Epithelial cell of esophagus (primary cell): ENCODE data around the gene UBE2E1.

Experiments
- DNase-seq: peaks from one replicate; pipeline ENCODE4 v3.0.0; 2010; ENCODE audit warnings: low read depth
- H3K4me3 ChIP-seq: 2 replicates; pipeline ENCODE4 v1.5.1; 2011; ENCODE audit warnings: mild to moderate bottlenecking, low read length, control low read depth
- TF ChIP-seq, protein P1 (sequence below): IDR thresholded peaks from 2 replicates; pipeline ENCODE4 v1.5.1; 2011; ENCODE audit warnings: low read depth, mild to moderate bottlenecking, low read length, control low read depth, inconsistent platforms; ENCODE audit not compliant: insufficient read depth; ENCODE audit errors: missing control alignments

Gene UBE2E1

DNA sequence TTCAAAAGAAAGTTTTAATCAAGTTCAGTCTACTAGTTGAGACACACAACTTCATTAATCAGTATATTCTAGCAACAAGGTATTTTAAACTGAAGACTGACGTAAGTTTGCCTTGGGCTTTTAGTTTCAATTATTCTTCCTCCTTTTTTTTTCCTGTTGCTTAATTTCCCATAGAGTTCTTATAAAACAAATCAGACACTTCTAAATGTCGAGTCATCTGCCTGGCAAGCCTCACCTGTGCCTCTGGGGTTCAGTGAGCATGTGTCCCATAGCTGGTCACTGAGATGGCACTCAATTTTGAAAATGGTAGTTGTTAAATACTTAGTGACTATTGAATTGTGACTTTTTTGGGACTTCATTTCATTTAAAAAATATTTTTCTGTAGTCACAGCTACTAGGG lies 83.6 kb downstream of the UBE2E1 start:
- DNase-seq, result peak; percentile 47
- H3K4me3 ChIP-seq, result no peak overlapping the region
- TF ChIP-seq, protein P1, sequence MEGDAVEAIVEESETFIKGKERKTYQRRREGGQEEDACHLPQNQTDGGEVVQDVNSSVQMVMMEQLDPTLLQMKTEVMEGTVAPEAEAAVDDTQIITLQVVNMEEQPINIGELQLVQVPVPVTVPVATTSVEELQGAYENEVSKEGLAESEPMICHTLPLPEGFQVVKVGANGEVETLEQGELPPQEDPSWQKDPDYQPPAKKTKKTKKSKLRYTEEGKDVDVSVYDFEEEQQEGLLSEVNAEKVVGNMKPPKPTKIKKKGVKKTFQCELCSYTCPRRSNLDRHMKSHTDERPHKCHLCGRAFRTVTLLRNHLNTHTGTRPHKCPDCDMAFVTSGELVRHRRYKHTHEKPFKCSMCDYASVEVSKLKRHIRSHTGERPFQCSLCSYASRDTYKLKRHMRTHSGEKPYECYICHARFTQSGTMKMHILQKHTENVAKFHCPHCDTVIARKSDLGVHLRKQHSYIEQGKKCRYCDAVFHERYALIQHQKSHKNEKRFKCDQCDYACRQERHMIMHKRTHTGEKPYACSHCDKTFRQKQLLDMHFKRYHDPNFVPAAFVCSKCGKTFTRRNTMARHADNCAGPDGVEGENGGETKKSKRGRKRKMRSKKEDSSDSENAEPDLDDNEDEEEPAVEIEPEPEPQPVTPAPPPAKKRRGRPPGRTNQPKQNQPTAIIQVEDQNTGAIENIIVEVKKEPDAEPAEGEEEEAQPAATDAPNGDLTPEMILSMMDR, result no peak

DNA sequence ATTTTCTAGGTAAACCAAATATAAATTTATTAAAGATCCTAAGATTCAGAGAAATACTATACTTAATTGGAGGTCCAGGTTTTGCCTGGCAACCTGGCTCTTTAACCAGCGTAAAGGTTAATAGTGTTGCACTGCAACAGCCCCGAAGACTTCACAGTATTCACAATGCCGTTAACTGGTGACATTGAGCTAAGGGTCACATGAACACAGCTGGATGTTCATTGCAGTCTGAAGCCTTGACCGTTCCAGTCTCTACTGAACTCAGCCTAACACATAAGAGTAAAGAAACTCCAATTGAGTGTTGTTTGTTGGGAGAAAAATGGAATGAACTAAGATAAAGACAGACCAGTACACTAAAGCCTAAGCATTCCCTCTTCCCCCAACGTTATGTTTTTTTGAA lies 84.2 kb downstream of the UBE2E1 start:
- no peak for DNase-seq
- TF ChIP-seq, protein P1, result no peak
- H3K4me3 ChIP-seq, result no peak overlapping the region

DNA sequence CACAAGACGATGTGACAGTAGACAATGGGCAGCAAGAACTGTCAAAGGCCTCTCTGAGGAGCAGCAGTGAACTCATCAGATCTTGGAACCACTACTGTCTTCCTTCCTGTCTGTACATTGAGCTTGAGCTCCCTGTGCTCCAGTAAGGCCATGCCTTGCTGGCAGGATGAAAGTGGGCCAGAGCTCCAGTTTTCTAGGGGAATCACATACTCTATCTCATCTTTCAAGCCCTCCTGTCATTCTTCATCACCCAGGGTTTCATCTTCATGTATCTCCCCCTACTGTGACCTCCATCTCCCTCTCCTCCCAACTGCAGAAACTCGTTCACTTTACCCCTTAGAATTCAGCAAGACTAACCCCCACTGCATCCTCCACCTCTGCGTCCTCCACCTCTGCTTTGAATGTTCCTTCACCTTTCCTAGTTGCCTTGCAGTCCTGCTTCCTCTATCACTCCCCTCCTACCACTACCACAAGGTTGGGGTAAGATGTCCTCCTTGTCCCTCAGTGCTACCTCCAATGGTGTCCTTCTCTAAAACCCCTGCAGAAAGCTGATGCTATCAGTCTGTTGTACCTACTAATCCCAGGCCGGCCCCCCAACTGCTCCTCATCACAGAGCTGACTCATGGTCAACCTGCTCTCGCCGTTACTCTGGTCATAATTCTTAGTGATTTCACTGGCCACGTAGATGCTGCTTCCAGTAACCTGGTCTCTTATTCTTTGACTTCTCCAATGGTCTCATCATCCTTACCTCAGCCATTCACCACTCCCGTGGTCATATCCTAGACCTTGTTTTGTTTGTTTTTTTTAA lies 88.7 kb downstream of the UBE2E1 start:
- H3K4me3 ChIP-seq, result no peak overlapping the region
- TF ChIP-seq, protein P1, result no peak
- no peak for DNase-seq

DNA sequence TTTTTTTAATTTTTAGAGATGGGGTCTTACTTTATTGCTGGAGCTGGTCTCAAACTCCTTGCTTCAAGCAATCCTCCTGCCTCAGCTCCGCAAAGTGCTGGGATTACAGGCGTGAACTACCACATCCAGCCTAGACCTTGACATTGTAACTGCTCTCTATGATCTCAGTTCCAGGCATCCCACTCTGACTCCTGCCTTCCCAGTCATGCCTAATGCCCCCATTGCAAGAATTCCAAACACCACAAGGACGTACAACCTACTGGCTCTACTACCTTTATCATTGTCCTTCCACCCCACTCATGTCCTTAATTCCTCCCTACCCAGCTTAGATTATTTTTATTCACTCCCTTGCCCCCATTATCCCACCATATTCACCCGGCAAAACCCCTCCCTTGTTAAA lies 89.4 kb downstream of the UBE2E1 start:
- H3K4me3 ChIP-seq, result no peak overlapping the region
- no peak for DNase-seq
- TF ChIP-seq, protein P1, result no peak

DNA sequence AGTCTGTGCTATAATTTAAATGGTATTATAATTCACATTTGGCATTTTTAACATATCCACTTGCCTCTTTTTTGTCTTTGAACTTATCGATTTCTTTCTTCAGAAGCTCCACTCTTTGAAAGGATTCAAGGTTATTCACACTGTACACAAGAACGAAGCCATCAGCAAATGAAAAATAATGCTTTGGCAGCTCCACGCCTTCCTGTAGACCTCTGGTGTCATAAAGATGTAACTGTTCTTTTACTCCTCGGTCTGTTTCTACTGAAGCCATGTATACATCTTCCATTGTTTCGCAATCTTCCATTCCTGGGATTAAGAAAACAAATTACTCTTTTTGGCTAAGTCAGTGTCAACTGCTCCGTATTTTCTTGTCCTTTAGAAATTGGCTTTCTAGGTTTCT lies 95.0 kb downstream of the UBE2E1 start:
- peak; percentile 45 for DNase-seq
- TF ChIP-seq, protein P1, result no peak
- no peak overlapping the region for H3K4me3 ChIP-seq

DNA sequence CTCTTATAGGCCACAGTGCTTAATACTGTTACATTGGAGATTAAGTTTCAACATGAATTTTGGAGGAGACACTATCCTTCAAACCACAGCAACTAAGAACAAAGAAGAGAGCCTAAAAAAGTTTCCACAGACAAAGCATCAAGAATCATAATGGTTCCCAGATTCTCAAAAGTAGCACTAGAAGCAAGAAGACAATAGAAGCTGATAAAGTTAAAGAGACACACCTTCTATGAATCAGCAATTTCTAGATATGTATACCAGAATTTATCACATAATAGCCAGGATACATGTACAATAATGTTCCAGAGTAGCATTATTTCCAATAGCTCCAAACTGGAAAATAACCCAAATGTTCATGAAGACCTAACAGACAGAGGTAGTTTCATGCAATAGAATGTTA lies 98.8 kb downstream of the UBE2E1 start:
- H3K4me3 ChIP-seq, result no peak overlapping the region
- TF ChIP-seq, protein P1, result no peak
- no peak for DNase-seq

DNA sequence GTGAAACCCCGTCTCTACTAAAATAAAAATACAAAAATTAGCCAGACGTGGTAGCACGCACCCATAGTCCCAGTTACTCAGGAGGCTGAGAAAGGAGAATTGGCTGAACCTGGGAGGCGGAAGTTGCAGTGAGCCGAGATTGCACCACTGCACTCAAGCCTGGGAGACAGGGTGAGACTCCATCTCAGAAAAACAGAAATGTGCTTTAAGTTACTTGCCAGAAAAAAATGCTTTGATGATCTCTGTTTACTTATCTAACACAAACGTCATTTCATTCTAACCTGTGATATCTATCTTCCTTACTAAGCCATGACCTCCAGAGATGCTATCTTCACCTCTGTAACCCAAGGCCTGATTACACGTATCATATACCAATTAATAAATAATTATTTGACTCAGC lies 103.6 kb downstream of the UBE2E1 start:
- no peak overlapping the region for H3K4me3 ChIP-seq
- DNase-seq, result no peak
- TF ChIP-seq, protein P1, result no peak
